ENCODE data around the gene ETS1.

DNA sequence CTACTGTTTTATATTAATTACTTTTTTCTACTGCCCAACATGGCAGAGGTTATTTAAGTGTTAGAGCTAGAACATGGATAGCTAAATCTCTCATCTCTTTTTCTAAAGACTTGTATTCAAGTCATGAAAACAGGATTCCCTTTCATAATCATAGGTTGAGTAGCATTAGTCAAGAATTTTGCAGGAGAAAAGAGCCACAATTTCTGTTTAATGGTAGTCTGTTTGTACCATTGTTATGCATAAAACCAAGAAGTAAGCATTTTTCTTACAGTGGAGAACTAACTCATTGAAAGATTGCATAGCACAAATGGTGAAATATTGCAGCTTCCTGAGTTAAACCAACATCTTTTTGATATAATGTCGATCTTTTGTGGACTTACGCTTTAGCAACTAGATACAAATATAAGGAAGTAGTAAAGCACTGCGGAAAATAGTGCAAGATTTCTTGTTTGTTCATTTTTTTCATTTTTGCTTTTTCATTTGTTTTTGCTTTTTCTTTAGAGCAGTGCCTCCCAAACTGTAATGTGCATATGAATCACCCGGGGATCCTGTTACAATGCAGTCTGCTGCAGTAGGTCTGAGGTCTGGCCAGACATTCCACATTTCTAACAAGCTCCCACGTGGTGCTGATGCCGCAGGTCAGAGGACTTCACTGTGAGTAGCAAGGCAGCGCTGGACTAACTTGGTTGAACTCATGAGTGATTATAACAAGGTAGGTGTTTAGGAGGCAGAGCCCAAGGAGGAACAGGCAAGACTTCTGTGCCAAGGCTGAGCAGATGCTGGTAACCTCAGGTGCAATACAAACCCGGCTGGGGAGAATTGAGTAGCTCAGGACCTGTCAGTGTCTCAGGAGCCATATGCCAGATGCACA lies 4.6 kb downstream of the ETS1 start:
- TF ChIP-seq, protein P1, sequence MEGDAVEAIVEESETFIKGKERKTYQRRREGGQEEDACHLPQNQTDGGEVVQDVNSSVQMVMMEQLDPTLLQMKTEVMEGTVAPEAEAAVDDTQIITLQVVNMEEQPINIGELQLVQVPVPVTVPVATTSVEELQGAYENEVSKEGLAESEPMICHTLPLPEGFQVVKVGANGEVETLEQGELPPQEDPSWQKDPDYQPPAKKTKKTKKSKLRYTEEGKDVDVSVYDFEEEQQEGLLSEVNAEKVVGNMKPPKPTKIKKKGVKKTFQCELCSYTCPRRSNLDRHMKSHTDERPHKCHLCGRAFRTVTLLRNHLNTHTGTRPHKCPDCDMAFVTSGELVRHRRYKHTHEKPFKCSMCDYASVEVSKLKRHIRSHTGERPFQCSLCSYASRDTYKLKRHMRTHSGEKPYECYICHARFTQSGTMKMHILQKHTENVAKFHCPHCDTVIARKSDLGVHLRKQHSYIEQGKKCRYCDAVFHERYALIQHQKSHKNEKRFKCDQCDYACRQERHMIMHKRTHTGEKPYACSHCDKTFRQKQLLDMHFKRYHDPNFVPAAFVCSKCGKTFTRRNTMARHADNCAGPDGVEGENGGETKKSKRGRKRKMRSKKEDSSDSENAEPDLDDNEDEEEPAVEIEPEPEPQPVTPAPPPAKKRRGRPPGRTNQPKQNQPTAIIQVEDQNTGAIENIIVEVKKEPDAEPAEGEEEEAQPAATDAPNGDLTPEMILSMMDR (IDR thresholded peaks at IDR 0.05), result no peak
- TF ChIP-seq POLR2A (IDR thresholded peaks at IDR 0.05) (no peak), EP300 (IDR thresholded peaks at IDR 0.05) (no peak)
